HG02759 (cell line): ENCODE data around the gene CDKN1C.

Experiments used
- ATAC-seq: cut with Tn5 transposase; IDR thresholded peaks from one replicate; pipeline ENCODE4 v1.9.1; 2021; ENCODE audit warnings: mild to moderate bottlenecking, moderate library complexity; ENCODE audit not compliant: unreplicated experiment

CDKN1C gene

DNA sequence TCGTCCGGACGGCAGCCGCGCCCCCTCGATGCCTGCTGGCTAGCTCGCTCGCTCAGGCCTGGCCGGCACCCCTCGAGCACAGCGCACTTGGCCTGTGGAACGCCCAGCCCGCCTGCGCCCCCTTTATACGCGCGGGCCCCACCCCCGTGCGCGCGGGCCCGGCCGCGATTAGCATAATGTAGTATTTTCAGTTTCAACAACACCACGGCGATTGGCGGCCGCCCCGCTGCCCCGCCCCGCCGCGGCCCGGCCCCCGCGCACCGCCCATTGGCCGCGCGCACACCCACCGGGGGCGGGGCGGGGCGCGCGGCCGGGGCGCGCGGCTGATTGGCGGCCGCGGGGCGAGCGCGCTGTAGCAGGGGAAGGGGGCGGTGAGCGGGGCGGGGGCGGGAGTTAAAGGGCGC is at the start of gene CDKN1C:
TSS of gene CDKN1C (minus strand) at position 98 of the 404 bp plus-strand sequence. CDS start 319 bp downstream, outside the sequence.
- ATAC-seq: peak; percentile 76

DNA sequence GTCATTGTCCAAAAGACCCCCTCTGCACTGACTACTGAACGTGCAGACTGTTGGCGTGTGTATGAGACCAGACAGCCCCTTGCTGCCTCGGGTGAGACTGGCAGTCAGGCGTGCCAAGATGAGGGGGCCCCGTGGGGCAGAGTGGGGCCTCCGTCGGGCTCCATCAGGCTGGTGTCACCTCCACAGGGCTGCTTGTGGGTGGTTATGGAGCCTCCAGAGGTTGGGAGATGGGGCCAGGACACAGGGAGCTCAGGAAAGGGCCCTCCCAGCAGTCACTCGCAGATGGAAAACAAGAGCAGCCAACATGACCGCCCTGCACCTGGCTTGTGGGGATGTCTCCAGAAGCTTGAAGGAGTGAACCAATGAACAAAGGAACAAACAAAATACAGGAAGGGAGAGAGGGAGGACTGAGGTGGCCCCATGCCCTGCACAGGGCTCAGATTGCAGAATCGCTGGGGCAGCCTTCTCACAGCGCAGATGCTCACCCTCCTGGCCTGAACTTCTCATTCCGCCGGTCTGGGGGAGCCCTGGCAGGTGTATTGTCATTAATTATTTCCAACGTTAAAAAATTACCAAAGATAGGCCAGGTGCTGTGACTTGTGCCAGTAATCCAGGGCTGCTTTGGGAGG is 49.1 kb upstream of the CDKN1C start:
- no peak for ATAC-seq

DNA sequence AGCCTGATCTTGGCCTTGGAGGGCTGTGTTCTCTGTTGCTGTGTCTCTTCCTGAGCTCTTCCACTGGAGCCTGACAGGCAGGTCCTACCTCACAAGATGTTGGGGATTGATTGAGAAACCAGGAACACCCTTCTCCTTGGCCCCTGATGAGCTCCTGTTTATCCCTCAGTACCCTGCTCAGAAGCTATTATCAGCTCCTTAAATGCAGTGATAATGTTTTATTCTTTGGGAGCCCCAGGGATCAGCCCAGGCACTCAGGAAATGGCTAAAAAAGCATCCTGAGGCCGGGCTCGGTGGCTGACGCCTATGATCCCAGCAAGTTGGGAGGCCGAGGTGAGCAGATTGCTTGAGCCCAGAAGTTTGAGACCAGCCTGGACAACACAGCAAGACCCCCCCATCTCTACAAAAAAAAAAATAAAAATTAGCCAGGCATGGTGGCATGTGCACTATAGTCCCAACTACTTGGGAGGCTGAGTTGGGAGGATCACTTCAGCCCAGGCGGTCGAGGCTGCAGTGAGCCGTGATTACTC is 48.5 kb upstream of the CDKN1C start:
- ATAC-seq: no peak

DNA sequence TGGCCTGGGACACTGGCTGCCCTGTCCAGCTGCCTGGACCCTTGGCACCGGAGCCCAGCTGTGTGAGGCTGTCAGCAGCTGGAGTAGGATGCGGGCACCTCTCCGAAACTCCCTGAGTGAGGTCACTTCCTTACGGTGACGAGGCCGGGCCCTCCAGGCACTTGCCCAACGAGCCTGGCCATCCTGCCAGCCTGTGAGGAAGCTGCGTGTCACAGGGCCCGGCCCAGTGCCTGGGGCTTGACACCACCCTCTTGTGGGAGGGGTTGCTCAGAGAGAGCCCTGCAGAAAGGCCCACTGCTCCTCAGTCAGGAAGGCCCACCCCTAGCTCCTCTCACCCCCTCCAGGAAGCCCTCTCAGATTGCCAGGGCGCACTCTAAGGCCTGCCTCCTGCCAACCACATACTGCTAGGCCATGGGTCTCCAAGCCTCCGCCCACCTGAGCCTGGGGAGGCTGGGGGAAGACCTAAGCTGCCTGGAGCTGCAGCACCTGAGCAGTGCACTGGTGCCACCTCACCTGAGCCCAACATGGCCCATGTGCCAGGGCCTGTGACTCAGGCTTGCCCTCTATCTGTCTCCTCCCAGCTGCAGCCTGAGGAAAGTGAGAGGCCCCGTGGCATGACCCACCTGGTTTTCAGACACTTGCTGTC is 47.9 kb upstream of the CDKN1C start:
- no peak for ATAC-seq

DNA sequence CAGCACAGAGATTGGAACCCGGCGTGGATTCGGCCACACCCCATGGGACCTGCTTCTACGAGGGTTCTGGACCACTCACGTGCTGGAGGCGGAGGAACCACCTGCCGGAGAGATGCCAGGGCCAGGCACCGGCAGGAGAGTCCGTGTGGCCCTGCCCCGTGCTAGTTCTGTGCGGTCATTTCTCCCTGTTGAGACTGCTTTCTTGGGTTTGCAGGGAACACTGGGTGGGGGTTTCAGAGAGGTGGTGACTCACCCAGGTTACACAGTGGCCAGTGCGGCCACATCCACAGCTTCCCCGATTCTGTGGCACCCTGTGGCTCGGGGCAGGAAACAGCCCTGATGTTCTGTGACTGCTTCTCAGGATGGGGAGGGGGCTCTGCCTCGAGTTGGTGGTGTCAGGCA is 47.3 kb upstream of the CDKN1C start:
- no peak for ATAC-seq

DNA sequence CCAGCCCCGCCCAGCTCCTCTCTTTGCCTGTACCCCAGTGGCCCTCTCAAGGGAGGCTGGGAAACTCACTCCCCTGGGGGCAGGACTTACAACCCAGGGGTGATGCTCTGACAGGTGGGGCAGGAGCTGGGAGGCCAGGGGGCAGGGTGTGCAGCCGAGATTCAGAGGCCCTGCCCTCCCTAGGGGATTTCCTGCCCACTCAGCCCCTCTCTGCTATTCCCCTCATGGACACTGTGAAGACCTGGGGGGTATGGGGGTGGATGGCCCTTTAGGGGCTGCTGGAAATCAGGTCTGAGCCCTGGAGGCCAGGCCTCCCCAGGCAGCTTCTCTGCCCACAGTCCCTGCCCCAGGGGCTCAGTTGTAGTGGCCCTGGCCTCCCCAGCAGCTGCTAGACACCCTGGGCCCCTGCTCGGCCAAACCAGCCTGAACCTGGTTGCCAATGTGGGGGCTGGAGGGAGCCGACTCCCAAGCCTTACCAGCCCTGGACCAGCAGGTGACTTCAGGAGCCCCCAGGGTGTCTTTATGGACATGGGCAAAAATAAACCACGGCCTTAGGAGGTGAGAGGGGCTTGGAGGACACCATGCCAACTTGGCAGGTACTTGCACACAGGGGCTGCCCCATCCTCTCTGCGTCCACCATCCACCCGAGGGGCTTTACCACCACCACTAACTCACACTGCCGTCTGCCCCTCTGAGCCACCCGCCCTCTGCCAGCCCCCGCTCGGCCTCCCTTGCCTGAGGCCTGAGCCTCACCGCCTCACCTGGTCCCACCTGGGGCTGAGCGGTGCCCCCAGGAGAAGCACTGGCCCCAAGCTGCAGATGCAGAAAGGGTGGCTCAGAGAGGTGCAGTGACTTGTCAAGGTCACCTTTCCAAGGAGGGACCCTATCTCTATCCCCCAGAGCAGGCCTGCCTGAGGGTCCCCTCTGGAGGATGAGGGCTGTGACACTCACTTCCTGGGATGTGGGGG is 46.5 kb upstream of the CDKN1C start:
- no peak for ATAC-seq

DNA sequence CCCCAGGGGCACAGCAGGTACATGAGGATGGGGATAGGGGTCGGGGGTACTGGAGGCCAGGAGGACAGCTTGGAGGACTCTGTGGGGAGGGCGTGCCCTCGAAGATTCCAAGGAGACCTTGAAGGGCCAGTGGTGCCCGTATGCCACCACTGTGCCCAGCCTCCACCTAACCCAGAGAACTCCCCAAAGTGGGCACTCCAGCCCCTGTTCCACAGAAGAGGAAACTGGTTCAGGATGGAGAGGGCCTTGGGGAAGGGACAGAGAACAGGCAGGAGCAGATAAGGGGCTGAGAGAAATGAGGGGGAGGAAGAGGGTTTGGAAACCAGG is 45.8 kb upstream of the CDKN1C start:
- ATAC-seq: no peak

DNA sequence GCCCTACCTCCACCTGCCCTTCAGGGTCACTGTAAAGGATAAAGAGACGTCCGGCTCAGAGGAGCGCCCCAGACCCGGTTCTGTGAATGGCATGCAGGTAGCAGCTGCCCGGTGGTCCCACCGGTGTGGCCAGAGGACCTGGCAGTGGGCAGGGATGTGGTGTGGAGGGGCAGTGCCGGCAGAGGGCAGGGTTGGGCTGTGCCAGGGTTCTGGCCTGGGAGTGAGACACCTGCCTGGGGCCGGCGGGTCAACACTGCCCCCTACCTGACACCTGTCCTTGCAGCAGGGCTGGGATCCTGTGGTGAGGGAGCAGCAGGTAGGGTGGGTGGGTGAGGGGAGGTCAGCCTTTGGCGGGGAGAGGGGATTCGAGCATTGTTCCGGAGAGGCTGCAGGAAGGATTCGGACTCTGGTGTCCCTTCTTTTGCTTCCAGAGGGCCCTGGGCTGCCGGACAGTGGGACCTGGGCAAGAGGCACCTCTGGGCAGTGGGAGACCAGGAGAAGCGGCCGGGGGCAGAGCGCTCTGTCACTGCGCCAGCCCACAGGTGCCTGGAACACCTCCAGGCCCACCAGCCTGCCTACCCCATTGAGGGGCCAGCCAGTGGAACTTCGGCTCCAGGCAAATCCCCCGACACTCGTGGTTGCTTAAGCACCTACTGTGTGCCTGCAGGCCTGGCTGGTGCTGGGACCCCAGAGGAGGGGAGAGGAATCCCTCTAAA is 45.3 kb upstream of the CDKN1C start:
- ATAC-seq: peak; percentile 45

DNA sequence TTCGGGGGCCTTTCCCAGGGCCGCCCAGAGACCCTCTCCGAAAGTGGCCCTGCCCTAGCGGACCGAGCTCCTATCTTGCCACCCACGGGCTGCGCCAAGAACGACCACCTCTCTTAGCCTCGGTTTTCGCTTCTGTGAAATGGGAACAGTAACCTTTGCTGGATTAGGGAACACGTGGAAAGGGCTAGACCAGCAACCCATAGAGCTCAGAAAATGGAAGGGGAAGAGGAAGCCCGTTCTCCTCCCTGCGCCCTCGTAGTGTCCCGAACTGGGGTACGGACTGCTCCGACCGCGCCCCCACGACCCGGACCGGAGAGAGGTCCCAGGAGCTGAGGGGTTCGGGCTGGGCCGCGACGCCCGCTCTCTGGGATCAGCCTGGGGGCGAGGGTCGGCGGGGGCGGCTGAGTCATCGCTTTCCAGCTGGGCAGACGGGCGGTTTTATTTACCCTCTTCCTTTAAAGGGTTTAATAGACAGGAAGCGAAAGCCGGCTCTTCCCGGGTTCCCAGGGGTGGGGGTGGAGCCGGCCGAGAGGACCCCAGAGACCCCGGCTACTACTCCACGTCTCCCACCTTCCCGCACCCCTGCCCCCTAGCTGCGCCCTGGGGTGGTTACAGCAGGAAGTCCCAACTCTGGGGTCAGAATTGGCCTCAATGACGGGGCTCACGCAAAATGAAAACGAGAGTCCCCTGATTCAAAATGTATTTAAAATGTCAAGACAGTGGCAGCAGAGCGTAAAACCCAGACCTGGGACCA is 44.6 kb upstream of the CDKN1C start:
- peak; percentile 26 for ATAC-seq

DNA sequence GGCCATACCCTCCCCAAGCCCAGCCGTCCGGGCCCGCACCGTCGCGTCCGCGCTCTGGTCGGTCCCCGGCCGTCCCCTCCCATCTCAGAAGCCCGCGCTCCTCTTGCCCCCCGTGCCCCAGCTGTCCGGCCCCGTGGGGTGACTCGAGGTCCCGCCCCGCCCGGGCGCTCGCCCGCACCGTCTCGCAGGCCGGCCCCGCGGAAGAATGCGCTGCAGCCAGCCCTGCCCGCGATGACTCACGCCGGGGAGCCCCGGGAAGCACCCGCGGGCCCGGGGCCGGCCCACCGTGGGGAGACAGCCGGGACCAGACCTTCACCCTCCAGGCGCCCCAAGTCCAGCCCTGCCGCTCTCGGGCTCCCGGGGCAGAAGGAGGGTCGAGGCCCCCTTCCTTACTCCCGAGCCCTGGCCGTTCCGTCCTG is 44.0 kb upstream of the CDKN1C start:
- ATAC-seq: no peak

DNA sequence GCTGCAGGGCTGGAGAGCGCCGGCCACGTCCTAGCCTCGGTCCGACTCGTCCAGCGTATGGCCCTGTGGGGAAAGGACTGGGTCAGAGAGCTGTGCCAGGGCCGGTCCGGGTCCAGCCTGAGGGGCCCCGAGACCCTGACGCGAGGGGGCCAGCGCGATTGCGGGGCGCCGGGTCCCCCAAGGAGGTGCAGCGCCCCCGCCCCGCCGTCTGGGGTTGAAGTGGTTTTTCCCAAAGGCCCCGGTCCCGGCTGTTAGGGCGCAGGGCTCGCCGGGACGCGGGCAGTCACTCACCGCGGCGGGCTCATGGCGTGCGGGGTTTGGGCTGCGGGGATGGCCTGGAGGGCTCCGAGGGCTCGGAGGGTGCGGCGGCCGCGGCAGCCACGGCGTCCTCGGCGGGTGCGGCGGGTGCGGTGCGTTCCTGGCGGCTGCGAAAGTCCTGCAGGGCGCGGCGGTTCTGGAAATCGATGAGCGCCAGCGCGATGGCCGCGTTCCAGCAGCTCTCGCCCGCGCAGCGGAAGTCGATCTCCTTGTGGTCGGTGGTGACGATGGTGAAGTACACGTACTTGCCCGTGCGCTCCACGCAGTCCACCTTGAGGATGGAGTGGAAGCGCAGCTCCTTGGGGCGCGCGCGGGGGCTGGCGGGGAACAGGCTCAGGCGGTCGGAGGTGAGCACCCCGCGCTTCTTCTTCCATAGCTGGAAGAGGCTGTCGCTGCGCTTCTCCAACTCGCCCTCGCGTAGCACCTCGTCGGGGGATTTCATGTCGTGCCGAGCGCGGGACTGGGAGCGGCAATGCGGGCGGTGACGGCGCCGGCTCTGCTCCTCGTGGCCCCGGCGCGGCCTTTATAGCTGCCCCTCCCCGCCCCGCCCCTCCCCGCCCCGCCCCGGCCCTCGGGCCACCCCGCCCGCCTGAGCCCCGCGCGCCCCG is 43.3 kb upstream of the CDKN1C start, which contains the start of gene PHLDA2:
TSS of gene PHLDA2 (minus strand) at position 816 of the 926 bp plus-strand sequence. CDS start at position 760, 56 bp downstream.
- no peak for ATAC-seq

DNA sequence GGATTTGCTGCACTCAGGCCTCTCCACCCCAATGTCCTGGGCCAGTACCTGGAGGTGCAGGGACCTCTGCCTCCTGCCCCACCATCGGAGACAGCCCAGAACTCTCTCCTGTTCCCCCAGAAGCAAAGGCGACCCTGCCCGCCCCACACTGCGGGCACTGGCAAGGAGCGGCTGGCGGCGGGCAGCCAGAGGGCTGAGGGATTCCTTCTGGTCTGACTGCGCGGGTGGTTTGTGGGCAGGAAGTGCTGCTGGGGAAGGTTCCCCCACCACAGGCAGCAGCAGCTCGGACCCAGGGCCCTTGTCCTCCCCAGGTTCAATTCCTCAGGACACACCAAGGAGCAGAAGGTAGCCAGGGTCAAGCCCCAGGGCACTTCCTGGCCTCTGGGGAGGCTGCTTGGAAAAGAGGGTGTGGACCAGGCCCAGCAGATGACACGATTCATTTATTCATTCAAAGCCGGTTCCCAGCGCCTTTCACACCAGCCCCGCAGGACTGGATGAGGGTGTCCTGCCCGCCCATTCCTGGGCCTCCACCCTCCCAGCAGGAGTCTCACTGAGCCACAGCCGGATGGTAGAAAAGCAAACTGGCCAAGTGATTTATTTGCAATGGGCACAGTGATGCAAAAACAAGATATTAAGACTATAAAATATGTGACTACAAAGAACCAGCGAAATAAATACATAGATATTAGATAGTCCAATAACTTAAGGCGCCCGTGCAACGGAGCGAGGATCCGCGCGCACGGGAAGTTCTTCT is 42.5 kb upstream of the CDKN1C start:
- ATAC-seq: no peak

DNA sequence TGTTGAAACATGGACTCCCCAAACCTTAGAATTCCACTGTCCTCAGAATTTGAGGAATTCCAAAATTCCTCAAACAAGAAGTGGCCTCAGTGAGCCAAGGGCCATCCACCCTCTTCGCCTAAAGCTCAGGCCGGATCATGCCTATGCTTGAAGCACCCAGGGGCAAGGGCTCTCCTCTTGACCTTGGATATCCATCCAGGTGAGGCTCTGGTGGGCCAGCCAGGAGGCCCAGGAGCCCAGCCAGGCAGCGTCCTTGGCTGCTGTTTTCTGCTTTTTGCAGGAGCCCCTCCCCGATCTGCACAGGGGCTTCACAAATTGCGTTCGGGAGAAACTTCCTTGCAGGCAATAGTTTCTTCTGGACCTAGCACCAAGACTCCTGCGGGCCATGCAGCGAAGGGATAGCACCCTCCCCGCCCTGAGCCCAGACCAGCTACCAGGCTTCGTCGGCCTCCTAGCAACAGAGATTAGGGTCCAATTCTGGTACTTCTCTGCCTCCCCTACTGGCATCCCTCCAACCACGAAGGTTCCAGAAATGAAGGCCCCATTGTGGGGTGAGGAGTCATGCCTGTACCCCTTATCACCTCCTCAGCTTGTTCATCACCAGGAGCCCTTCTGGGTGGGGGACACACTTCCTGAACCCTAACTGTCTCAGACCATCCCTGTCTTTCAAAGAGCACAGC is 41.7 kb upstream of the CDKN1C start:
- ATAC-seq: no peak

DNA sequence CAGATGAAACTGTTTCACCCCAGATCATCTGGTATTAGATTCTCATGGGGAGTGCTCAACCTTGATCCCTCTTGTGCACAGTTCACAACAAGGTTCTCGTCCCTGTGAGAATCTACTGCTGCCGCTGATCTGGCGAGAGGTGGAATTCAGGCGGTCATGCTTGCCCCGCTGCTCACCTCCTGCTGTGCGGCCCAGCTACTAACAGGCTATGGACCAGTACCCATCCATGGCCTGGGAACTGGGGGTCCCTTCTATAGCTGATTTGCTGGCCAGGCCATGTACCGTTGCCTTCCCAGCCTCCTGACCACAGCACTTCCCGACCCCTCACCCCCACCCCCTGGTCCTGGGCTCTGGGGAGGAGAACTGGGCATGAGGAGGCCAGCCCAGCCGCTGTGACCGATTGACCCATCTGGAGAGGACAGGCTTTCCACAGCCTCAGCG is 41.1 kb upstream of the CDKN1C start:
- ATAC-seq: no peak

DNA sequence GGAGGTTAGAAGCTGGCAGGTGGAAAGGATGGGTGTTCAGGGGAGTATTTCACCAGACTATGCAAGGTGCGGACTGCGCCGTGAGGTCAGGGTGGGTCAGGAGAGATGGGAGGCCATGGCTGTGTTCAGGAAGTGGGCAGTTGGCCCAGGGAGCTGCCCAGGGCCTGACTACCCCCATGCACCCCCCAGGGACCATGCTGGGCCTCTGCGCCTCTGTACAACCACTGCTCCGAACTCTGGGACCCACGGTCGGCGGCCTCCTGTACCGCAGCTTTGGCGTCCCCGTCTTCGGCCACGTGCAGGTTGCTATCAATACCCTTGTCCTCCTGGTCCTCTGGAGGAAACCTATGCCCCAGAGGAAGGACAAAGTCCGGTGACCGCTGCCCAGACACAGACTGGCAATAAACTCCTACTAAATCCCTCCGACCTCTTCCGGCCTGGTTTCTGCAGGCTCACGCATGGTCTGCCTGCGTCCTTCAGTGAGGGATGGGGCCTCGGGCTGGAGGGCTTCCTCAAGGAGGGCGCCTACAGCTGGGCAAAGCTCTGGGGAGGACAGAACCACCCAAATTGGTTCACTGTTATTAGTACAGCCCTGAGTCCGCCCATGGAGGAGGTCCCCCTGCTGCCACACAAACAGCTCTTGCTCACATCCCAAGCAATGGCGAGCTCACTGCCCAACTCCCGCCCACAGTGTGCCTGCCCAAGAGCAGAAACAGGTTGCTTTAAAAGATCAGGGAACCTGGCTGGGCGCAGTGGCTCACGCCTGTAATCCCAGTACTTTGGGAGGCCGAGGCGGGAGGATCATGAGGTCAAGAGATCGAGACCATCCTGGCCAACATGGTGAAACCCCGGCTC is 39.5 kb upstream of the CDKN1C start:
- no peak for ATAC-seq

DNA sequence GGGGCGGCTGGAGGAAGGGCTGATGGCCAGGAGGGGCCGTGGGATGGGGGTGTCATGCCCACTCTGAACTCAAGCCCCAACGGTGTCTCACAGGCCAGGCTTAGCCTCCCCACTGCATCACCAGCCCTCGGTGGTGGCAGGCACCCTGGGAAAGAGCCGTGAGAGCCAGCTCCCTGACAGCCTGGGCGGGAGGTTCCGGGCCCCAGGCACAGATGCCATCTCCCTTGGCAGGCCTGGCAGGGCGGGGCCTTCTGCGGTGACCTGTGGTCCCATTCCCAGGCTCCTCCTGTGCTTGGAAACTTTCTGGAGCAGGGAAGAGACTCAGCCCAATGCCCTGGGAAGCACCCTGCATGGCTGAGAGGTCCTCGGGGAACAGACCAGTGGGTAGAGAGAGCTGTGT is 38.8 kb upstream of the CDKN1C start:
- ATAC-seq: no peak
